ENCODE measurements around the gene SEMA5A. TPM values are rescaled to one million over a fixed set of nuclear protein-coding genes. Genes with fewer than 3 reads are reported as not detected.

Gene SEMA5A
- total RNA-seq = 10 to 100 TPM in 1 of 6 experiments, 1 to 10 TPM in 5; 3.1 to 12.6 (median 5.7) TPM
- long read RNA-seq, partial matches to known transcripts = 0 of 3 reads
- long read RNA-seq, other reads (novel, unspliced or antisense) = 3 of 3 reads

GRCh38 chr5:9545992-9546851 lies at the start of gene SEMA5A:
Gene SEMA5A (minus strand): TSS chr5:9546075. CDS start chr5:9379946, 166,129 bp downstream.
- no peaks in the 10 kb centered on the region for H3K27me3 ChIP-seq
- no peaks in the 10 kb centered on the region for H3K9me3 ChIP-seq
- peak within 1 kb of the TSS; percentile 76 to 83 (median 80) for H3K4me3 ChIP-seq
- peaks cover 0 to 12% (median 0%) of the 10 kb centered on the region in 4 donors for H3K36me3 ChIP-seq
- ATAC-seq (peak; percentile 82 to 89 (median 86)), DNase-seq (peak; percentile 81 to 86 (median 84))
- H3K4me1 ChIP-seq = peaks cover 0 to 18% (median 3%) of the 10 kb centered on the region in 4 donors
- TF ChIP-seq CTCF (IDR thresholded peaks at IDR 0.05) (no peak), POLR2A (IDR thresholded peaks at IDR 0.05) (peak; percentile 40)
- intact Hi-C loops (cut with DNase I) = no loop called here
- peak within 1 kb of the TSS; percentile 73 to 84 (median 79) for H3K27ac ChIP-seq
- WGBS (ENCODE audit: insufficient coverage, low coverage, low lambda C conversion rate, missing lambda C conversion rate) = 7% methylated on average over 30 of the region's 84 CpGs

GRCh38 chr5:9594913-9595312 lies 49.0 kb upstream of the SEMA5A start:
- DNase-seq (no peak), ATAC-seq (no peak)
- no peak overlapping the region for H3K4me3 ChIP-seq
- H3K4me1 ChIP-seq = no peaks in the 10 kb centered on the region
- no peak for TF ChIP-seq CTCF (IDR thresholded peaks at IDR 0.05)
- TF ChIP-seq POLR2A (IDR thresholded peaks at IDR 0.05) = no peak
- no peak overlapping the region for H3K27ac ChIP-seq
- intact Hi-C loops (cut with DNase I) = no loop called here
- H3K36me3 ChIP-seq = no peaks in the 10 kb centered on the region
- H3K27me3 ChIP-seq = no peaks in the 10 kb centered on the region
- no peaks in the 10 kb centered on the region for H3K9me3 ChIP-seq

GRCh38 chr5:9589049-9589835 lies 43.4 kb upstream of the SEMA5A start:
- H3K4me1 ChIP-seq = no peaks in the 10 kb centered on the region
- TF ChIP-seq CTCF (IDR thresholded peaks at IDR 0.05) (no peak), POLR2A (IDR thresholded peaks at IDR 0.05) (no peak)
- intact Hi-C loops (cut with DNase I) = no loop called here
- DNase-seq (no peak), ATAC-seq (no peak)
- no peaks in the 10 kb centered on the region for H3K9me3 ChIP-seq
- no peak overlapping the region for H3K4me3 ChIP-seq
- 46% methylated on average over 7 of the region's 7 CpGs for WGBS (ENCODE audit: insufficient coverage, low coverage, low lambda C conversion rate, missing lambda C conversion rate)
- no peaks in the 10 kb centered on the region for H3K36me3 ChIP-seq
- H3K27ac ChIP-seq = no peak overlapping the region
- H3K27me3 ChIP-seq = no peaks in the 10 kb centered on the region

GRCh38 chr5:9588254-9588653 lies 42.4 kb upstream of the SEMA5A start:
- no peak for TF ChIP-seq CTCF (IDR thresholded peaks at IDR 0.05)
- no peak for TF ChIP-seq POLR2A (IDR thresholded peaks at IDR 0.05)
- DNase-seq (no peak), ATAC-seq (no peak)
- intact Hi-C loops (cut with DNase I) = no loop called here
- 64% methylated on average over 6 of the region's 6 CpGs for WGBS (ENCODE audit: insufficient coverage, low coverage, low lambda C conversion rate, missing lambda C conversion rate)
- Histone ChIP-seq H3K36me3 (no peaks in the 10 kb centered on the region), H3K9me3 (no peaks in the 10 kb centered on the region), H3K27ac (no peak overlapping the region), H3K4me3 (no peak overlapping the region), H3K4me1 (no peaks in the 10 kb centered on the region), H3K27me3 (no peaks in the 10 kb centered on the region)
